Right kidney (tissue), 1 donor: ENCODE measurements around the gene TEX44.

Experiments
- DNase-seq: peaks from one replicate; pipeline ENCODE4 v3.0.0-alpha.2; 2016

TEX44 gene

GRCh38 chr2:231634951-231635875 lies 42.5 kb downstream of the TEX44 start:
- DNase-seq = no peak

DNA sequence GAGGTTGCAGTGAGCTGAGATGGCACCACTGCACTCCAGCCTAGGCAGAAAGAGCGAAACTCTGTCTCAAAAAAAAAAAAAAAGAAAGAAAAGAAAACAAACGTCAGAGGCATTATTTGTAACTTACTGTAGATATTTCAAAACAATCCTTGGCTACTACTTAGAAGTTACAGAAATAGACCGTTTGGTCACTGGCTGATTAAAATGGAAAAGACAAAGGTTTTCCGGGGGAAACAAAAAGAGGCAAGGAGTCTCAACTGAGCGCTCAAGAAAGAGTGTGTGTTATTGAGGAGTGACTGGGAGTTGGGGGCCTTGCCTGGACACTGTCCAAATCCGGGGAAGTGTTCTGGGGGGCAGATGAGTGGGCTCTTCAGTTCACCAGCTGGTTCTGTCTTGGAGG lies 47.6 kb downstream of the TEX44 start:
- DNase-seq = no peak

- DNase-seq = peak; percentile 47
Observed at GRCh38 chr2:231640641-231641111, 48.0 kb downstream of the TEX44 start.

DNA sequence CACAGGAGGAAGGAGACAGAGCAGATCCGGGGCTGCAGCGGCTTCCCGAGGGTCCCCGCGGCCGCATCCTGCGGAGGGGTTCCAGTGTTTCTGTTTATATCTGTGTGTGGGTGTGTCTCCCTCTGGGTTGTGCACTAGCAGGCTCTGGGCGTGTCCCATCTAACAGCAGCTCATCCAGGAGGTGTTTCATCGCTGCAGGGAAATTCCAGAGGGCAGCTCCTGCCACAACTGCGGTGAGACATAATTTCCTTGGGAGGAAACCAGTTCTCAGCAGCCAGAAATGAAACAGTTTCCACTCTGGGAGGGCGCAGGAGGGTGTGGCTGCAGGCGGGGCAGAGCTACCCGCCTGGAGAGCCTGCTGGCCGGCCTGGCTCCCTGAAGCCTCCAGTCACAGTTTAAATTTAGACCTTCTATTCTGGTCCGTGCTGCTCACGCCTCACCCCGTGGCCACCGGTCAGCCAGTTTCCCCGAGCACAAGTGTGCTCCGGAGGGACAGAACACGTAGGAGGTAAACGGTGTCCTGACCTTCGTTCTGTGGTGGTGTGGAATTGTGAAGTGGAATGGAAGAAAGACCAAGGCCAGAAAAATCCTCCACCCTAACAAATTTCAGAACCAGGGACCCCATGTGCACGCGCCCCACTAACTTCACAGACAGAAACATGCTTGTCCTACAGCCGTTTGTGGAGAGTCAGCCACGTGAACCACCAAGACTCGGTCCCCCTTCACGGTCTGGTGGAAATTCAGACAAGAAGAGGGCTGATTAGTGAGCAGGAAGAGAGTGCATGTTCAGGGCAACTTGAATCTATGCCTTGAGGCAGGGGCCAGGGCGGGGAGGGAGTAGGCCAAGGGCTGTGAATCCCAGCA lies 50.2 kb downstream of the TEX44 start:
- peak; percentile 58 for DNase-seq

DNA sequence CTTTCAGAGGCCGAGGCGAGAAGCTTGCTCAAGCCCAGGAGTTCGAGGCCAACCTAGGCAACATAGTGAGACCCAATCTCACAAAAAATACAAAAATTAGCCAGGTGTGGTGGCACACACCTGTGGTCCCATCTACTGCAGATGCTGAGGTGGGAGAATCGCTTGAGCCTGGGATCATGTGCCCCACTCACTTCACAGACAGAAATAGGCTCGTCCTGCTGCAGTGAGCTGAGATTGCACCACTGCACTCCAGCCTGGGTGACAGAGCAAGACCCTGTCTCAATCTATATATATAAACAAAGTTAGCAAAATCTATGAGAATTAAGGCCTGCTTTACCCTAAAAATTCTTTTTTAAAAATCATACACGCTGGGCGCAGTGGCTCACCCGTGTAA lies 50.8 kb downstream of the TEX44 start:
- DNase-seq = no peak
